Liver (tissue), 9 donors: ENCODE results near the gene ZNF580. TPM values are rescaled to one million over a fixed set of nuclear protein-coding genes. Genes with fewer than 3 reads are reported as not detected.

Experiments used
- DNase-seq: peaks from one replicate; pipeline ENCODE4 v3.0.0-alpha.2; 2017; ENCODE audit warnings: low spot score
- H3K27ac ChIP-seq, 2 donors: one replicate each; pipeline ENCODE4 v1.7.0; 2013; ENCODE audit warnings: inconsistent platforms in 2 of 2, low read length in 2 of 2, control low read depth in 1 of 2, low read depth in 1 of 2, mild to moderate bottlenecking in 1 of 2
- H3K27me3 ChIP-seq, 4 donors: one replicate each; pipeline versions ENCODE4 v1.6.1 to v1.7.0; 2013; ENCODE audit warnings: low read length in 3 of 4, inconsistent platforms in 1 of 4, mild to moderate bottlenecking in 1 of 4, moderate library complexity in 1 of 4; ENCODE audit not compliant: control insufficient read depth in 4 of 4, insufficient read depth in 4 of 4
- H3K36me3 ChIP-seq, 4 donors: one replicate each; pipeline versions ENCODE4 v1.6.1 to v1.7.0; 2013; ENCODE audit warnings: low read length in 3 of 4, mild to moderate bottlenecking in 3 of 4, low read depth in 1 of 4, moderate library complexity in 1 of 4; ENCODE audit not compliant: control insufficient read depth in 4 of 4, insufficient read depth in 3 of 4
- H3K4me1 ChIP-seq, 4 donors: one replicate each; pipeline versions ENCODE4 v1.6.1 to v1.7.0; 2013; ENCODE audit warnings: low read length in 3 of 4, mild to moderate bottlenecking in 3 of 4, moderate library complexity in 1 of 4; ENCODE audit not compliant: control insufficient read depth in 4 of 4, insufficient read depth in 4 of 4
- H3K4me3 ChIP-seq, 3 donors: one replicate each; pipeline versions ENCODE4 v1.6.1 to v1.7.0; 2013; ENCODE audit warnings: low read length in 3 of 3, control low read depth in 1 of 3, low read depth in 1 of 3, mild to moderate bottlenecking in 1 of 3
- H3K9ac ChIP-seq, 2 donors: one replicate each; pipeline ENCODE4 v1.7.0; 2013; ENCODE audit warnings: low read length in 2 of 2, mild to moderate bottlenecking in 2 of 2, moderate library complexity in 2 of 2, control low read depth in 1 of 2, low read depth in 1 of 2
- H3K9me3 ChIP-seq, 4 donors: one replicate each; pipeline versions ENCODE4 v1.6.1 to v1.7.0; 2013; ENCODE audit warnings: low read length in 3 of 4; ENCODE audit not compliant: control insufficient read depth in 4 of 4
- ATF3 ChIP-seq: IDR thresholded peaks from 2 replicates; pipeline ENCODE4 v1.6.1; 2016; ENCODE audit warnings: antibody characterized with exemption
- EGR1 ChIP-seq, 2 donors: IDR thresholded peaks; 2 replicates each; pipeline ENCODE4 v1.6.1; 2016 to 2018; ENCODE audit warnings: antibody characterized with exemption in 2 of 2, low read depth in 2 of 2
- FOXA1 ChIP-seq: IDR thresholded peaks from 2 replicates; pipeline ENCODE4 v1.6.1; 2016; ENCODE audit warnings: antibody characterized with exemption
- FOXA2 ChIP-seq: IDR thresholded peaks from 2 replicates; pipeline ENCODE4 v1.6.1; 2016; ENCODE audit warnings: antibody characterized with exemption
- GABPA ChIP-seq, 2 donors: IDR thresholded peaks in 1 of 2; conservative IDR thresholded peaks in 1 of 2; 2 replicates each; pipeline ENCODE4 v1.6.1; 2016; ENCODE audit warnings: antibody characterized with exemption in 2 of 2, mild to moderate bottlenecking in 1 of 2, moderate library complexity in 1 of 2
- HNF4A ChIP-seq, 2 donors: conservative IDR thresholded peaks; 2 replicates each; pipeline ENCODE4 v1.6.1; 2016; ENCODE audit warnings: antibody characterized with exemption in 2 of 2, mild to moderate bottlenecking in 2 of 2
- HNF4G ChIP-seq: IDR thresholded peaks from 2 replicates; pipeline ENCODE4 v1.6.1; 2016; ENCODE audit warnings: antibody characterized with exemption
- JUND ChIP-seq, 2 donors: IDR thresholded peaks; 2 replicates each; pipeline ENCODE4 v1.6.1; 2016; ENCODE audit warnings: antibody characterized with exemption in 2 of 2
- MAX ChIP-seq: IDR thresholded peaks from 2 replicates; pipeline ENCODE4 v1.6.1; 2016; ENCODE audit warnings: antibody characterized with exemption
- NR2F2 ChIP-seq: IDR thresholded peaks from 2 replicates; pipeline ENCODE4 v1.6.1; 2016; ENCODE audit warnings: antibody characterized with exemption
- RAD21 ChIP-seq, 2 donors: IDR thresholded peaks; 2 replicates each; pipeline ENCODE4 v1.6.1; 2016; ENCODE audit warnings: antibody characterized with exemption in 2 of 2, mild to moderate bottlenecking in 2 of 2
- REST ChIP-seq: IDR thresholded peaks from 2 replicates; pipeline ENCODE4 v1.6.1; 2016; ENCODE audit warnings: antibody characterized with exemption, mild to moderate bottlenecking
- RXRA ChIP-seq, 2 donors: IDR thresholded peaks; 2 replicates each; pipeline ENCODE4 v1.6.1; 2017 to 2018; ENCODE audit warnings: antibody characterized with exemption in 2 of 2, mild to moderate bottlenecking in 1 of 2
- SP1 ChIP-seq: IDR thresholded peaks from 2 replicates; pipeline ENCODE4 v1.6.1; 2018; ENCODE audit warnings: antibody characterized with exemption, mild to moderate bottlenecking
- TAF1 ChIP-seq: conservative IDR thresholded peaks from 2 replicates; pipeline ENCODE4 v1.6.1; 2016; ENCODE audit warnings: antibody characterized with exemption, mild to moderate bottlenecking
- YY1 ChIP-seq: IDR thresholded peaks from 2 replicates; pipeline ENCODE4 v1.6.1; 2016; ENCODE audit warnings: antibody characterized with exemption, mild to moderate bottlenecking
- WGBS: extraction: QIAGEN DNeasy Blood & Tissue Kit; methylation state at CpG from one replicate; pipeline ENCODE4 v1.1.7; 2013; 5-methylcytosine and 5-hydroxymethylcytosine counted together
- polyA plus RNA-seq, 2 donors: library from polyadenylated mRNA; stranded (reverse) in 1 of 2; unstranded in 1 of 2; fragments of 200-250 nt in 1 of 2; fragments of >200 nt in 1 of 2; fragmentation: Nextera tagmentation in 1 of 2; extraction: Ambion mirVana in 1 of 2; gene quantifications; one replicate each; pipeline versions ENCODE4 v1.2.1 to v1.2.3, GENCODE V29; 2013 to 2015
- total RNA-seq, 2 donors: library from RNA; depleted of rRNA; stranded (reverse); fragments of >200 nt; gene quantifications; one replicate each; pipeline ENCODE4 v1.2.3, GENCODE V29; 2014
- TF ChIP-seq, protein P1 (sequence below): fragments of 150-350 bp; IDR thresholded peaks from 2 replicates; pipeline ENCODE4 v1.5.1; 2017; ENCODE audit warnings: improper control_type of control experiment, low read depth, low read length; ENCODE audit not compliant: missing input control
- TF ChIP-seq, protein P2 (sequence below): IDR thresholded peaks from 2 replicates; pipeline ENCODE4 v1.6.1; 2016; ENCODE audit warnings: antibody characterized with exemption
- donor health status: healthy.
- donor health status: healthy.
- donor health status: healthy.
- donor health status: healthy.
- donor health status: healthy.

The ZNF580 gene
- total and polyA plus RNA-seq, 4 donors: 2.6 to 5.2 (median 5.1) TPM

DNA sequence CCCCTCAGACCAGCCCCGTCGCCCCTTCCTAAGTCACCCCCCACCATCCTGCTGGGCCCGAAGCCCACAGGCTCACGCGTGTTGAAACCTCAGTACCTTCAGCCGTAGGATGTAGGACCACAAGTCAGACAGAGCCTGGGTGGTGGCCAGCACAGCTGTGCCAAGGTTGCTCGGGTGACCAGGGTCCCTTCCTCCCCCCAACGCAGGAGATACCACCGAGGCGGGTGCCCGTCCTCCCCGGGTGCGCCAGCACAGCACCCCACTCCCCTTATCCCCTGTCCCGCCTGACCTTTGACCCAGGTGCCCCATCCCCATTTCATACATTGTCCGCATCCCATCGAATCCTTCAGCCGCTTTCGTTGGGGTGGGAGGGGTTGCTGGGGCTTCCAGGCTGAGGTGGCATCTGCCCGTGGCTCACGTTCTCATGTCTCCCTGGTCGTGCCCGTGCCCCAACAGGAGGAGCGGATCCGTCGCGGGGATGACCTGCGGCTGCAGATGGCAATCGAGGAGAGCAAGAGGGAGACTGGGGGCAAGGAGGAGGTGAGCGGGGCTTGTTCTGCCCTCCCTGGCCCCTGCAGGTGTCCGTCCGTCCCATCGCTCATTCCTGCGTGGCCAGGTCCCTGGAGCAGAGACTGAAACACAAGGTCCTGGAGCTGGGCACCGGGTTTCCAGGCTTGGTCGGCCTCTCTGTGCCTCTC is 48.8 kb downstream of the ZNF580 start:
- H3K4me3 ChIP-seq: no peak overlapping the region
- WGBS: 94% methylated on average over 35 of the region's 35 CpGs
- H3K36me3 ChIP-seq: peaks cover 14 to 76% (median 27%) of the 10 kb centered on the region in 4 donors
- TF ChIP-seq HNF4G: no peak
- no peak for TF ChIP-seq FOXA2
- no peak for TF ChIP-seq RAD21 (IDR thresholded peaks at IDR 0.05)
- no peak for TF ChIP-seq YY1
- TF ChIP-seq SP1: no peak
- TF ChIP-seq TAF1: no peak
- no peak for TF ChIP-seq ATF3
- TF ChIP-seq, protein P1, sequence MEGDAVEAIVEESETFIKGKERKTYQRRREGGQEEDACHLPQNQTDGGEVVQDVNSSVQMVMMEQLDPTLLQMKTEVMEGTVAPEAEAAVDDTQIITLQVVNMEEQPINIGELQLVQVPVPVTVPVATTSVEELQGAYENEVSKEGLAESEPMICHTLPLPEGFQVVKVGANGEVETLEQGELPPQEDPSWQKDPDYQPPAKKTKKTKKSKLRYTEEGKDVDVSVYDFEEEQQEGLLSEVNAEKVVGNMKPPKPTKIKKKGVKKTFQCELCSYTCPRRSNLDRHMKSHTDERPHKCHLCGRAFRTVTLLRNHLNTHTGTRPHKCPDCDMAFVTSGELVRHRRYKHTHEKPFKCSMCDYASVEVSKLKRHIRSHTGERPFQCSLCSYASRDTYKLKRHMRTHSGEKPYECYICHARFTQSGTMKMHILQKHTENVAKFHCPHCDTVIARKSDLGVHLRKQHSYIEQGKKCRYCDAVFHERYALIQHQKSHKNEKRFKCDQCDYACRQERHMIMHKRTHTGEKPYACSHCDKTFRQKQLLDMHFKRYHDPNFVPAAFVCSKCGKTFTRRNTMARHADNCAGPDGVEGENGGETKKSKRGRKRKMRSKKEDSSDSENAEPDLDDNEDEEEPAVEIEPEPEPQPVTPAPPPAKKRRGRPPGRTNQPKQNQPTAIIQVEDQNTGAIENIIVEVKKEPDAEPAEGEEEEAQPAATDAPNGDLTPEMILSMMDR: no peak
- TF ChIP-seq EGR1 (IDR thresholded peaks at IDR 0.05; ENCODE audit: low read depth in 2 of 2): no peak
- TF ChIP-seq REST: no peak
- no peak for TF ChIP-seq HNF4A (conservative IDR thresholded peaks at IDR 0.05)
- TF ChIP-seq JUND (IDR thresholded peaks at IDR 0.05): no peak
- no peak for TF ChIP-seq GABPA (IDR thresholded peaks at IDR 0.05 in 1 of 2, conservative IDR thresholded peaks at IDR 0.05 in 1 of 2)
- TF ChIP-seq RXRA (IDR thresholded peaks at IDR 0.05): no peak
- no peak for TF ChIP-seq MAX
- TF ChIP-seq NR2F2: no peak
- TF ChIP-seq FOXA1: no peak
- TF ChIP-seq, protein P2, sequence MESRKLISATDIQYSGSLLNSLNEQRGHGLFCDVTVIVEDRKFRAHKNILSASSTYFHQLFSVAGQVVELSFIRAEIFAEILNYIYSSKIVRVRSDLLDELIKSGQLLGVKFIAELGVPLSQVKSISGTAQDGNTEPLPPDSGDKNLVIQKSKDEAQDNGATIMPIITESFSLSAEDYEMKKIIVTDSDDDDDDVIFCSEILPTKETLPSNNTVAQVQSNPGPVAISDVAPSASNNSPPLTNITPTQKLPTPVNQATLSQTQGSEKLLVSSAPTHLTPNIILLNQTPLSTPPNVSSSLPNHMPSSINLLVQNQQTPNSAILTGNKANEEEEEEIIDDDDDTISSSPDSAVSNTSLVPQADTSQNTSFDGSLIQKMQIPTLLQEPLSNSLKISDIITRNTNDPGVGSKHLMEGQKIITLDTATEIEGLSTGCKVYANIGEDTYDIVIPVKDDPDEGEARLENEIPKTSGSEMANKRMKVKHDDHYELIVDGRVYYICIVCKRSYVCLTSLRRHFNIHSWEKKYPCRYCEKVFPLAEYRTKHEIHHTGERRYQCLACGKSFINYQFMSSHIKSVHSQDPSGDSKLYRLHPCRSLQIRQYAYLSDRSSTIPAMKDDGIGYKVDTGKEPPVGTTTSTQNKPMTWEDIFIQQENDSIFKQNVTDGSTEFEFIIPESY: no peak
- H3K4me1 ChIP-seq: peaks cover 0 to 20% (median 15%) of the 10 kb centered on the region in 4 donors
- no peak for DNase-seq
- no peak overlapping the region for H3K9ac ChIP-seq
- H3K27me3 ChIP-seq: no peaks in the 10 kb centered on the region
- H3K27ac ChIP-seq: no peak overlapping the region
- no peaks in the 10 kb centered on the region for H3K9me3 ChIP-seq
